Measurements from ENCODE around the gene FXYD2.

The FXYD2 gene

GRCh38 chr11:117809236-117810055 lies 15.1 kb downstream of the FXYD2 start:
- no peak for TF ChIP-seq ZFX (IDR thresholded peaks at IDR 0.05)
- TF ChIP-seq CTCF (conservative IDR thresholded peaks at IDR 0.05) = peak; percentile 76
- H3K27ac ChIP-seq = no peak overlapping the region

GRCh38 chr11:117808784-117809183 lies 15.8 kb downstream of the FXYD2 start:
- H3K27ac ChIP-seq = no peak overlapping the region
- TF ChIP-seq ZFX (IDR thresholded peaks at IDR 0.05) = no peak
- TF ChIP-seq CTCF (conservative IDR thresholded peaks at IDR 0.05) = no peak

GRCh38 chr11:117807482-117808327 lies 16.8 kb downstream of the FXYD2 start:
- TF ChIP-seq ZFX (IDR thresholded peaks at IDR 0.05) = no peak
- peak; percentile 93 for TF ChIP-seq CTCF (conservative IDR thresholded peaks at IDR 0.05)
- H3K27ac ChIP-seq = no peak overlapping the region

- no peak overlapping the region for H3K27ac ChIP-seq
- TF ChIP-seq ZFX (IDR thresholded peaks at IDR 0.05) (no peak), CTCF (conservative IDR thresholded peaks at IDR 0.05) (no peak)
Observed at GRCh38 chr11:117806846-117807245, 17.7 kb downstream of the FXYD2 start.

GRCh38 chr11:117805045-117805444 lies 19.5 kb downstream of the FXYD2 start:
- no peak overlapping the region for H3K27ac ChIP-seq
- TF ChIP-seq CTCF (conservative IDR thresholded peaks at IDR 0.05) = no peak

- no peak overlapping the region for H3K27ac ChIP-seq
- no peak for TF ChIP-seq ZFX (IDR thresholded peaks at IDR 0.05)
- TF ChIP-seq CTCF (conservative IDR thresholded peaks at IDR 0.05) = no peak
Observed at GRCh38 chr11:117803896-117804295, 20.6 kb downstream of the FXYD2 start.

GRCh38 chr11:117799634-117800033 lies 24.9 kb downstream of the FXYD2 start:
- TF ChIP-seq CTCF (conservative IDR thresholded peaks at IDR 0.05) (no peak), ZFX (IDR thresholded peaks at IDR 0.05) (no peak)
- H3K27ac ChIP-seq = no peak overlapping the region
